H1 (cell line): ENCODE data around the gene RASAL2. TPM values are rescaled to one million over a fixed set of nuclear protein-coding genes. Genes with fewer than 3 reads are reported as not detected.

Source experiments
- ATF2 ChIP-seq: IDR thresholded peaks from 2 replicates; pipeline ENCODE4 v1.6.1; 2012; ENCODE audit warnings: low read length, inconsistent platforms
- polyA plus RNA-seq, 7 experiments: library from polyadenylated mRNA; depleted of rRNA in 3 of 7; stranded (reverse) in 5 of 7; unstranded in 2 of 7; fragments of >200 nt in 5 of 7; fragments of 200-250 nt in 2 of 7; gene quantifications; 1 replicate in 5 of 7; 2 replicates in 1 of 7; 4 replicates in 1 of 7; pipeline versions ENCODE4 v1.2.1 to v1.2.3, GENCODE V29; 2011 to 2013; ENCODE audit warnings: missing spikeins in 2 of 7, mixed read lengths in 2 of 7
- total RNA-seq: library from RNA; stranded (reverse); fragmentation: NEBNext Ultra II Directional; extraction: Animal tissue kit (Norgen Biotek cat#: 25700); gene quantifications from 2 replicates; pipeline ENCODE4 v1.2.1, GENCODE V29; 2021
- TF ChIP-seq, protein P1 (sequence below): fragments of 300-600 bp; sonication (generic); IDR thresholded peaks from 2 replicates; pipeline ENCODE4 v1.7.1; 2012; ENCODE audit warnings: low read length, moderate library complexity, mild to moderate bottlenecking, inconsistent platforms; ENCODE audit not compliant: insufficient replicate concordance

The RASAL2 gene
- total and polyA plus RNA-seq, 2 of the 8 experiments (the other 6 are each of a cell fraction or from before 2014, with no cell fraction given), result 15.9 to 32.5 TPM

DNA sequence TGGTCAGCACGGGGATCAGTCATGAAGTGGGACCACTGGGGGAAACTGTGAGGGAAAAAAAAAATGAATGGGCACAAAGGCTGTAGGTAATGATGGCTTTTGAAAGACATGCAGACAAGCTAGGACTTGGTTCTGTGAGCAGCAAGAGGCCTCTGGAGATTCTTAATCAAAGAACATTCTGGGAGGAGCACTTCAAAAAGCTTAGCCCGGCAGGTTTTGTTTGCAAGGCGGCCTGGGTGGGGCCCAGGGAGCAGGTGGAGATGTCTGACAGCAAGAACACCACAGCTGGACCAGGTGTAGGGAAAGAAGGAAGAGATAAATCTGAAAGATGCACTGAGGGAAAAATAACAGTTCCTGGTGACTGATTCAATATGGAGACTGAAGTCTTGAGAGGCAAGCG, 425.0 kb downstream of the RASAL2 start (continued):
- TF ChIP-seq, protein P1, sequence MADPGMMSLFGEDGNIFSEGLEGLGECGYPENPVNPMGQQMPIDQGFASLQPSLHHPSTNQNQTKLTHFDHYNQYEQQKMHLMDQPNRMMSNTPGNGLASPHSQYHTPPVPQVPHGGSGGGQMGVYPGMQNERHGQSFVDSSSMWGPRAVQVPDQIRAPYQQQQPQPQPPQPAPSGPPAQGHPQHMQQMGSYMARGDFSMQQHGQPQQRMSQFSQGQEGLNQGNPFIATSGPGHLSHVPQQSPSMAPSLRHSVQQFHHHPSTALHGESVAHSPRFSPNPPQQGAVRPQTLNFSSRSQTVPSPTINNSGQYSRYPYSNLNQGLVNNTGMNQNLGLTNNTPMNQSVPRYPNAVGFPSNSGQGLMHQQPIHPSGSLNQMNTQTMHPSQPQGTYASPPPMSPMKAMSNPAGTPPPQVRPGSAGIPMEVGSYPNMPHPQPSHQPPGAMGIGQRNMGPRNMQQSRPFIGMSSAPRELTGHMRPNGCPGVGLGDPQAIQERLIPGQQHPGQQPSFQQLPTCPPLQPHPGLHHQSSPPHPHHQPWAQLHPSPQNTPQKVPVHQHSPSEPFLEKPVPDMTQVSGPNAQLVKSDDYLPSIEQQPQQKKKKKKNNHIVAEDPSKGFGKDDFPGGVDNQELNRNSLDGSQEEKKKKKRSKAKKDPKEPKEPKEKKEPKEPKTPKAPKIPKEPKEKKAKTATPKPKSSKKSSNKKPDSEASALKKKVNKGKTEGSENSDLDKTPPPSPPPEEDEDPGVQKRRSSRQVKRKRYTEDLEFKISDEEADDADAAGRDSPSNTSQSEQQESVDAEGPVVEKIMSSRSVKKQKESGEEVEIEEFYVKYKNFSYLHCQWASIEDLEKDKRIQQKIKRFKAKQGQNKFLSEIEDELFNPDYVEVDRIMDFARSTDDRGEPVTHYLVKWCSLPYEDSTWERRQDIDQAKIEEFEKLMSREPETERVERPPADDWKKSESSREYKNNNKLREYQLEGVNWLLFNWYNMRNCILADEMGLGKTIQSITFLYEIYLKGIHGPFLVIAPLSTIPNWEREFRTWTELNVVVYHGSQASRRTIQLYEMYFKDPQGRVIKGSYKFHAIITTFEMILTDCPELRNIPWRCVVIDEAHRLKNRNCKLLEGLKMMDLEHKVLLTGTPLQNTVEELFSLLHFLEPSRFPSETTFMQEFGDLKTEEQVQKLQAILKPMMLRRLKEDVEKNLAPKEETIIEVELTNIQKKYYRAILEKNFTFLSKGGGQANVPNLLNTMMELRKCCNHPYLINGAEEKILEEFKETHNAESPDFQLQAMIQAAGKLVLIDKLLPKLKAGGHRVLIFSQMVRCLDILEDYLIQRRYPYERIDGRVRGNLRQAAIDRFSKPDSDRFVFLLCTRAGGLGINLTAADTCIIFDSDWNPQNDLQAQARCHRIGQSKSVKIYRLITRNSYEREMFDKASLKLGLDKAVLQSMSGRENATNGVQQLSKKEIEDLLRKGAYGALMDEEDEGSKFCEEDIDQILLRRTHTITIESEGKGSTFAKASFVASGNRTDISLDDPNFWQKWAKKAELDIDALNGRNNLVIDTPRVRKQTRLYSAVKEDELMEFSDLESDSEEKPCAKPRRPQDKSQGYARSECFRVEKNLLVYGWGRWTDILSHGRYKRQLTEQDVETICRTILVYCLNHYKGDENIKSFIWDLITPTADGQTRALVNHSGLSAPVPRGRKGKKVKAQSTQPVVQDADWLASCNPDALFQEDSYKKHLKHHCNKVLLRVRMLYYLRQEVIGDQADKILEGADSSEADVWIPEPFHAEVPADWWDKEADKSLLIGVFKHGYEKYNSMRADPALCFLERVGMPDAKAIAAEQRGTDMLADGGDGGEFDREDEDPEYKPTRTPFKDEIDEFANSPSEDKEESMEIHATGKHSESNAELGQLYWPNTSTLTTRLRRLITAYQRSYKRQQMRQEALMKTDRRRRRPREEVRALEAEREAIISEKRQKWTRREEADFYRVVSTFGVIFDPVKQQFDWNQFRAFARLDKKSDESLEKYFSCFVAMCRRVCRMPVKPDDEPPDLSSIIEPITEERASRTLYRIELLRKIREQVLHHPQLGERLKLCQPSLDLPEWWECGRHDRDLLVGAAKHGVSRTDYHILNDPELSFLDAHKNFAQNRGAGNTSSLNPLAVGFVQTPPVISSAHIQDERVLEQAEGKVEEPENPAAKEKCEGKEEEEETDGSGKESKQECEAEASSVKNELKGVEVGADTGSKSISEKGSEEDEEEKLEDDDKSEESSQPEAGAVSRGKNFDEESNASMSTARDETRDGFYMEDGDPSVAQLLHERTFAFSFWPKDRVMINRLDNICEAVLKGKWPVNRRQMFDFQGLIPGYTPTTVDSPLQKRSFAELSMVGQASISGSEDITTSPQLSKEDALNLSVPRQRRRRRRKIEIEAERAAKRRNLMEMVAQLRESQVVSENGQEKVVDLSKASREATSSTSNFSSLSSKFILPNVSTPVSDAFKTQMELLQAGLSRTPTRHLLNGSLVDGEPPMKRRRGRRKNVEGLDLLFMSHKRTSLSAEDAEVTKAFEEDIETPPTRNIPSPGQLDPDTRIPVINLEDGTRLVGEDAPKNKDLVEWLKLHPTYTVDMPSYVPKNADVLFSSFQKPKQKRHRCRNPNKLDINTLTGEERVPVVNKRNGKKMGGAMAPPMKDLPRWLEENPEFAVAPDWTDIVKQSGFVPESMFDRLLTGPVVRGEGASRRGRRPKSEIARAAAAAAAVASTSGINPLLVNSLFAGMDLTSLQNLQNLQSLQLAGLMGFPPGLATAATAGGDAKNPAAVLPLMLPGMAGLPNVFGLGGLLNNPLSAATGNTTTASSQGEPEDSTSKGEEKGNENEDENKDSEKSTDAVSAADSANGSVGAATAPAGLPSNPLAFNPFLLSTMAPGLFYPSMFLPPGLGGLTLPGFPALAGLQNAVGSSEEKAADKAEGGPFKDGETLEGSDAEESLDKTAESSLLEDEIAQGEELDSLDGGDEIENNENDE, result no peak
- no peak for TF ChIP-seq ATF2
